Liver (tissue), 9 donors: ENCODE results near the gene ABCC8. TPM values are rescaled to one million over a fixed set of nuclear protein-coding genes. Genes with fewer than 3 reads are reported as not detected.
A peak's percentile ranks its signal among the peaks of the same experiment; 100 is the strongest.

Experiments used
- DNase-seq: peaks from one replicate; pipeline ENCODE4 v3.0.0-alpha.2; 2017; ENCODE audit warnings: low spot score
- H3K27ac ChIP-seq, 2 donors: one replicate each; pipeline ENCODE4 v1.7.0; 2013; ENCODE audit warnings: inconsistent platforms in 2 of 2, low read length in 2 of 2, control low read depth in 1 of 2, low read depth in 1 of 2, mild to moderate bottlenecking in 1 of 2
- H3K27me3 ChIP-seq, 4 donors: one replicate each; pipeline versions ENCODE4 v1.6.1 to v1.7.0; 2013; ENCODE audit warnings: low read length in 3 of 4, inconsistent platforms in 1 of 4, mild to moderate bottlenecking in 1 of 4, moderate library complexity in 1 of 4; ENCODE audit not compliant: control insufficient read depth in 4 of 4, insufficient read depth in 4 of 4
- H3K36me3 ChIP-seq, 4 donors: one replicate each; pipeline versions ENCODE4 v1.6.1 to v1.7.0; 2013; ENCODE audit warnings: low read length in 3 of 4, mild to moderate bottlenecking in 3 of 4, low read depth in 1 of 4, moderate library complexity in 1 of 4; ENCODE audit not compliant: control insufficient read depth in 4 of 4, insufficient read depth in 3 of 4
- H3K4me1 ChIP-seq, 4 donors: one replicate each; pipeline versions ENCODE4 v1.6.1 to v1.7.0; 2013; ENCODE audit warnings: low read length in 3 of 4, mild to moderate bottlenecking in 3 of 4, moderate library complexity in 1 of 4; ENCODE audit not compliant: control insufficient read depth in 4 of 4, insufficient read depth in 4 of 4
- H3K4me3 ChIP-seq, 3 donors: one replicate each; pipeline versions ENCODE4 v1.6.1 to v1.7.0; 2013; ENCODE audit warnings: low read length in 3 of 3, control low read depth in 1 of 3, low read depth in 1 of 3, mild to moderate bottlenecking in 1 of 3
- H3K9ac ChIP-seq, 2 donors: one replicate each; pipeline ENCODE4 v1.7.0; 2013; ENCODE audit warnings: low read length in 2 of 2, mild to moderate bottlenecking in 2 of 2, moderate library complexity in 2 of 2, control low read depth in 1 of 2, low read depth in 1 of 2
- H3K9me3 ChIP-seq, 4 donors: one replicate each; pipeline versions ENCODE4 v1.6.1 to v1.7.0; 2013; ENCODE audit warnings: low read length in 3 of 4; ENCODE audit not compliant: control insufficient read depth in 4 of 4
- CTCF ChIP-seq: fragments of 150-350 bp; IDR thresholded peaks from 2 replicates; pipeline ENCODE4 v1.5.1; 2017; ENCODE audit warnings: improper control_type of control experiment, low read depth, low read length; ENCODE audit not compliant: missing input control
- EGR1 ChIP-seq, 2 donors: IDR thresholded peaks; 2 replicates each; pipeline ENCODE4 v1.6.1; 2016 to 2018; ENCODE audit warnings: antibody characterized with exemption in 2 of 2, low read depth in 2 of 2
- FOXA1 ChIP-seq: IDR thresholded peaks from 2 replicates; pipeline ENCODE4 v1.6.1; 2016; ENCODE audit warnings: antibody characterized with exemption
- FOXA2 ChIP-seq: IDR thresholded peaks from 2 replicates; pipeline ENCODE4 v1.6.1; 2016; ENCODE audit warnings: antibody characterized with exemption
- GABPA ChIP-seq, 2 donors: IDR thresholded peaks in 1 of 2; conservative IDR thresholded peaks in 1 of 2; 2 replicates each; pipeline ENCODE4 v1.6.1; 2016; ENCODE audit warnings: antibody characterized with exemption in 2 of 2, mild to moderate bottlenecking in 1 of 2, moderate library complexity in 1 of 2
- HNF4A ChIP-seq, 2 donors: conservative IDR thresholded peaks; 2 replicates each; pipeline ENCODE4 v1.6.1; 2016; ENCODE audit warnings: antibody characterized with exemption in 2 of 2, mild to moderate bottlenecking in 2 of 2
- HNF4G ChIP-seq: IDR thresholded peaks from 2 replicates; pipeline ENCODE4 v1.6.1; 2016; ENCODE audit warnings: antibody characterized with exemption
- JUND ChIP-seq, 2 donors: IDR thresholded peaks; 2 replicates each; pipeline ENCODE4 v1.6.1; 2016; ENCODE audit warnings: antibody characterized with exemption in 2 of 2
- NR2F2 ChIP-seq: IDR thresholded peaks from 2 replicates; pipeline ENCODE4 v1.6.1; 2016; ENCODE audit warnings: antibody characterized with exemption
- RAD21 ChIP-seq, 2 donors: IDR thresholded peaks; 2 replicates each; pipeline ENCODE4 v1.6.1; 2016; ENCODE audit warnings: antibody characterized with exemption in 2 of 2, mild to moderate bottlenecking in 2 of 2
- SP1 ChIP-seq: IDR thresholded peaks from 2 replicates; pipeline ENCODE4 v1.6.1; 2018; ENCODE audit warnings: antibody characterized with exemption, mild to moderate bottlenecking
- TAF1 ChIP-seq: conservative IDR thresholded peaks from 2 replicates; pipeline ENCODE4 v1.6.1; 2016; ENCODE audit warnings: antibody characterized with exemption, mild to moderate bottlenecking
- YY1 ChIP-seq: IDR thresholded peaks from 2 replicates; pipeline ENCODE4 v1.6.1; 2016; ENCODE audit warnings: antibody characterized with exemption, mild to moderate bottlenecking
- WGBS: extraction: QIAGEN DNeasy Blood & Tissue Kit; methylation state at CpG from one replicate; pipeline ENCODE4 v1.1.7; 2013; 5-methylcytosine and 5-hydroxymethylcytosine counted together
- polyA plus RNA-seq, 2 donors: library from polyadenylated mRNA; stranded (reverse) in 1 of 2; unstranded in 1 of 2; fragments of 200-250 nt in 1 of 2; fragments of >200 nt in 1 of 2; fragmentation: Nextera tagmentation in 1 of 2; extraction: Ambion mirVana in 1 of 2; gene quantifications; one replicate each; pipeline versions ENCODE4 v1.2.1 to v1.2.3, GENCODE V29; 2013 to 2015
- total RNA-seq, 2 donors: library from RNA; depleted of rRNA; stranded (reverse); fragments of >200 nt; gene quantifications; one replicate each; pipeline ENCODE4 v1.2.3, GENCODE V29; 2014
- TF ChIP-seq, protein P1 (sequence below): IDR thresholded peaks from 2 replicates; pipeline ENCODE4 v1.6.1; 2016; ENCODE audit warnings: antibody characterized with exemption
- TF ChIP-seq, protein P2 (sequence below): IDR thresholded peaks from 2 replicates; pipeline ENCODE4 v1.6.1; 2016; ENCODE audit warnings: antibody characterized with exemption, mild to moderate bottlenecking
- TF ChIP-seq, protein P3 (sequence below): IDR thresholded peaks from 2 replicates; pipeline ENCODE4 v1.6.1; 2016; ENCODE audit warnings: antibody characterized with exemption
- donor health status: healthy.
- donor health status: healthy.
- donor health status: healthy.
- donor health status: healthy.
- donor health status: healthy.

The ABCC8 gene
- total and polyA plus RNA-seq, 4 donors: 0.16 to 0.25 TPM; not detected in 2

GRCh38 chr11:17504330-17505107 is 27.9 kb upstream of the ABCC8 start:
- Histone ChIP-seq H3K27ac (no peak overlapping the region), H3K4me1 (no peaks in the 10 kb centered on the region), H3K36me3 (no peaks in the 10 kb centered on the region), H3K27me3 (no peaks in the 10 kb centered on the region), H3K9me3 (no peaks in the 10 kb centered on the region), H3K4me3 (no peak overlapping the region), H3K9ac (no peak overlapping the region)
- TF ChIP-seq TAF1: no peak
- TF ChIP-seq EGR1 (IDR thresholded peaks at IDR 0.05; ENCODE audit: low read depth in 2 of 2): no peak
- TF ChIP-seq CTCF: peak; percentile 99
- TF ChIP-seq, protein P1, sequence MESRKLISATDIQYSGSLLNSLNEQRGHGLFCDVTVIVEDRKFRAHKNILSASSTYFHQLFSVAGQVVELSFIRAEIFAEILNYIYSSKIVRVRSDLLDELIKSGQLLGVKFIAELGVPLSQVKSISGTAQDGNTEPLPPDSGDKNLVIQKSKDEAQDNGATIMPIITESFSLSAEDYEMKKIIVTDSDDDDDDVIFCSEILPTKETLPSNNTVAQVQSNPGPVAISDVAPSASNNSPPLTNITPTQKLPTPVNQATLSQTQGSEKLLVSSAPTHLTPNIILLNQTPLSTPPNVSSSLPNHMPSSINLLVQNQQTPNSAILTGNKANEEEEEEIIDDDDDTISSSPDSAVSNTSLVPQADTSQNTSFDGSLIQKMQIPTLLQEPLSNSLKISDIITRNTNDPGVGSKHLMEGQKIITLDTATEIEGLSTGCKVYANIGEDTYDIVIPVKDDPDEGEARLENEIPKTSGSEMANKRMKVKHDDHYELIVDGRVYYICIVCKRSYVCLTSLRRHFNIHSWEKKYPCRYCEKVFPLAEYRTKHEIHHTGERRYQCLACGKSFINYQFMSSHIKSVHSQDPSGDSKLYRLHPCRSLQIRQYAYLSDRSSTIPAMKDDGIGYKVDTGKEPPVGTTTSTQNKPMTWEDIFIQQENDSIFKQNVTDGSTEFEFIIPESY: no peak
- no peak for TF ChIP-seq HNF4A (conservative IDR thresholded peaks at IDR 0.05)
- TF ChIP-seq RAD21 (IDR thresholded peaks at IDR 0.05): peak; percentile 97 to 99
- TF ChIP-seq GABPA (IDR thresholded peaks at IDR 0.05 in 1 of 2, conservative IDR thresholded peaks at IDR 0.05 in 1 of 2): no peak
- DNase-seq: peak; percentile 75
- 34% methylated on average over 9 of the region's 9 CpGs for WGBS

DNA sequence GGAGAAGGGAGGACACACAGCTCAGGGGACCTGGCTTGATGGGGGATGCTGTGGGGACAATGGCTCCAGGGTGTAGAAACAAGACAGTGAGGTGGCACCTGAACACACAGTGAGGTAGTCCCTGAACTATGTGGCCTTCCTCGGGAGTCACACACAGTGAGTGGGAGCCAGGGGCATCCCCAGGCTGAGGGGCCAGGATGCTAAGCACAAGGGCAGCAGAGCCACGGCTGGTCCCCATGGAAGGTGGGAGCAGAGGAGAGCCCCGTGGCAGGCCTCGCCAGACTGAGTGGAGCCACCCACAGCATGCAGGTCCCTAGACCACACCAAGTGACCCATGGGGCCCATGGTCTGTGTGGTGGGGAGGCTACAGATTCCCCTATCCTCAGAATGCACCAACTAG is 26.0 kb upstream of the ABCC8 start:
- 84% methylated on average over 4 of the region's 4 CpGs for WGBS
- H3K4me1 ChIP-seq: no peaks in the 10 kb centered on the region
- TF ChIP-seq RAD21 (IDR thresholded peaks at IDR 0.05) (no peak), JUND (IDR thresholded peaks at IDR 0.05) (no peak), FOXA2 (no peak), SP1 (no peak), CTCF (no peak), YY1 (no peak), NR2F2 (no peak), EGR1 (IDR thresholded peaks at IDR 0.05; ENCODE audit: low read depth in 2 of 2) (no peak), HNF4A (conservative IDR thresholded peaks at IDR 0.05) (no peak), FOXA1 (no peak), HNF4G (no peak), GABPA (IDR thresholded peaks at IDR 0.05 in 1 of 2, conservative IDR thresholded peaks at IDR 0.05 in 1 of 2) (no peak)
- TF ChIP-seq, protein P2, sequence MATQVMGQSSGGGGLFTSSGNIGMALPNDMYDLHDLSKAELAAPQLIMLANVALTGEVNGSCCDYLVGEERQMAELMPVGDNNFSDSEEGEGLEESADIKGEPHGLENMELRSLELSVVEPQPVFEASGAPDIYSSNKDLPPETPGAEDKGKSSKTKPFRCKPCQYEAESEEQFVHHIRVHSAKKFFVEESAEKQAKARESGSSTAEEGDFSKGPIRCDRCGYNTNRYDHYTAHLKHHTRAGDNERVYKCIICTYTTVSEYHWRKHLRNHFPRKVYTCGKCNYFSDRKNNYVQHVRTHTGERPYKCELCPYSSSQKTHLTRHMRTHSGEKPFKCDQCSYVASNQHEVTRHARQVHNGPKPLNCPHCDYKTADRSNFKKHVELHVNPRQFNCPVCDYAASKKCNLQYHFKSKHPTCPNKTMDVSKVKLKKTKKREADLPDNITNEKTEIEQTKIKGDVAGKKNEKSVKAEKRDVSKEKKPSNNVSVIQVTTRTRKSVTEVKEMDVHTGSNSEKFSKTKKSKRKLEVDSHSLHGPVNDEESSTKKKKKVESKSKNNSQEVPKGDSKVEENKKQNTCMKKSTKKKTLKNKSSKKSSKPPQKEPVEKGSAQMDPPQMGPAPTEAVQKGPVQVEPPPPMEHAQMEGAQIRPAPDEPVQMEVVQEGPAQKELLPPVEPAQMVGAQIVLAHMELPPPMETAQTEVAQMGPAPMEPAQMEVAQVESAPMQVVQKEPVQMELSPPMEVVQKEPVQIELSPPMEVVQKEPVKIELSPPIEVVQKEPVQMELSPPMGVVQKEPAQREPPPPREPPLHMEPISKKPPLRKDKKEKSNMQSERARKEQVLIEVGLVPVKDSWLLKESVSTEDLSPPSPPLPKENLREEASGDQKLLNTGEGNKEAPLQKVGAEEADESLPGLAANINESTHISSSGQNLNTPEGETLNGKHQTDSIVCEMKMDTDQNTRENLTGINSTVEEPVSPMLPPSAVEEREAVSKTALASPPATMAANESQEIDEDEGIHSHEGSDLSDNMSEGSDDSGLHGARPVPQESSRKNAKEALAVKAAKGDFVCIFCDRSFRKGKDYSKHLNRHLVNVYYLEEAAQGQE: no peak
- TF ChIP-seq, protein P3, sequence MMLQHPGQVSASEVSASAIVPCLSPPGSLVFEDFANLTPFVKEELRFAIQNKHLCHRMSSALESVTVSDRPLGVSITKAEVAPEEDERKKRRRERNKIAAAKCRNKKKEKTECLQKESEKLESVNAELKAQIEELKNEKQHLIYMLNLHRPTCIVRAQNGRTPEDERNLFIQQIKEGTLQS: no peak
- TF ChIP-seq, protein P1: no peak
- no peak overlapping the region for H3K9ac ChIP-seq
- H3K27me3 ChIP-seq: no peaks in the 10 kb centered on the region
- H3K27ac ChIP-seq: no peak overlapping the region
- H3K36me3 ChIP-seq: no peaks in the 10 kb centered on the region
- no peak for DNase-seq
- H3K9me3 ChIP-seq: no peaks in the 10 kb centered on the region
- H3K4me3 ChIP-seq: no peak overlapping the region
